HG03280 (cell line): ENCODE results near the gene OLFM4.

Experiments used
- ATAC-seq: cut with Tn5 transposase; IDR thresholded peaks from one replicate; pipeline ENCODE4 v1.9.1; 2021; ENCODE audit warnings: mild to moderate bottlenecking, moderate library complexity; ENCODE audit not compliant: unreplicated experiment

OLFM4 gene

GRCh38 chr13:53066411-53066810 is 37.8 kb downstream of the OLFM4 start:
- ATAC-seq = no peak

- no peak for ATAC-seq
Measured at GRCh38 chr13:53068585-53069520, 40.2 kb downstream of the OLFM4 start.

- no peak for ATAC-seq
Measured at GRCh38 chr13:53069800-53070199, 41.2 kb downstream of the OLFM4 start.

- no peak for ATAC-seq
Measured at GRCh38 chr13:53073711-53074110, 45.1 kb downstream of the OLFM4 start.

- ATAC-seq = no peak
Measured at GRCh38 chr13:53074114-53074513, 45.5 kb downstream of the OLFM4 start.

- ATAC-seq = no peak
Measured at GRCh38 chr13:53075356-53076041, 46.9 kb downstream of the OLFM4 start.

GRCh38 chr13:53079691-53080090 is 51.1 kb downstream of the OLFM4 start:
- no peak for ATAC-seq

- ATAC-seq = no peak
Measured at GRCh38 chr13:53088871-53089270, 60.3 kb downstream of the OLFM4 start.

- ATAC-seq = no peak
Measured at GRCh38 chr13:53089951-53090350, 61.3 kb downstream of the OLFM4 start.

GRCh38 chr13:53090461-53090860 is 61.8 kb downstream of the OLFM4 start:
- ATAC-seq = no peak

GRCh38 chr13:53092931-53093330 is 64.3 kb downstream of the OLFM4 start:
- no peak for ATAC-seq

- ATAC-seq = no peak
Measured at GRCh38 chr13:53098455-53098854, 69.8 kb downstream of the OLFM4 start.

GRCh38 chr13:53100394-53101063 is 71.9 kb downstream of the OLFM4 start:
- ATAC-seq = no peak
